Fibroblast of the aortic adventitia (primary cell): ENCODE measurements around the gene ITSN1. TPM values are rescaled to one million over a fixed set of nuclear protein-coding genes. Genes with fewer than 3 reads are reported as not detected.

Experiments used
- DNase-seq: peaks from one replicate; pipeline ENCODE4 v3.0.0-alpha.2; 2010; ENCODE audit warnings: low read depth
- H3K4me3 ChIP-seq: 2 replicates; pipeline ENCODE4 v1.5.1; 2011; ENCODE audit warnings: low read depth, mild to moderate bottlenecking, control low read depth, low read length, moderate library complexity
- CTCF ChIP-seq: IDR thresholded peaks from 2 replicates; pipeline ENCODE4 v1.5.1; 2011; ENCODE audit warnings: mild to moderate bottlenecking, low read length, control low read depth, inconsistent platforms; ENCODE audit not compliant: insufficient read depth
- total RNA-seq: library from RNA; depleted of rRNA; stranded (reverse); fragments of >200 nt; gene quantifications from 2 replicates; pipeline ENCODE4 v1.2.3, GENCODE V29; 2012; ENCODE audit warnings: low replicate concordance

ITSN1 gene
- total RNA-seq, 1 donor: 35.0 TPM

- DNase-seq: peak; percentile 92
- peak overlapping the region; percentile 19 for H3K4me3 ChIP-seq
- TF ChIP-seq CTCF: no peak
Measured at GRCh38 chr21:33884376-33885171, 242.3 kb downstream of the ITSN1 start.

DNA sequence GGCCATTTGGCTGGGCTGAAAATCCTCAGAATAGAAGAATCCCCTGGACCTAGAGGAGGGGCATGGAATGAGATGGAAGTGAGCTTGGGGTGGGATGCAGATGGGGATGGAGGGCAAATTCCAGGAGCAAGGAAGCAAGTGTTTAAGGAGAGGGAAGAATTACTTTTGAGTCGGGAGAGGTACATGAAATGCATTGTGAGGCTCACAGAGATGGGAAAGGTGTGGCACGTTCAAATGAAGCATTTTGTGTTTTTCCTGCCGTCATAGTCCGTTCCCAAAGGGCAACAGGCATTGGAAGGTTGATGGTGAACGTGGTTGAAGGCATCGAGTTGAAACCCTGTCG, 242.8 kb downstream of the ITSN1 start:
- no peak for TF ChIP-seq CTCF
- H3K4me3 ChIP-seq: no peak overlapping the region
- DNase-seq: no peak

DNA sequence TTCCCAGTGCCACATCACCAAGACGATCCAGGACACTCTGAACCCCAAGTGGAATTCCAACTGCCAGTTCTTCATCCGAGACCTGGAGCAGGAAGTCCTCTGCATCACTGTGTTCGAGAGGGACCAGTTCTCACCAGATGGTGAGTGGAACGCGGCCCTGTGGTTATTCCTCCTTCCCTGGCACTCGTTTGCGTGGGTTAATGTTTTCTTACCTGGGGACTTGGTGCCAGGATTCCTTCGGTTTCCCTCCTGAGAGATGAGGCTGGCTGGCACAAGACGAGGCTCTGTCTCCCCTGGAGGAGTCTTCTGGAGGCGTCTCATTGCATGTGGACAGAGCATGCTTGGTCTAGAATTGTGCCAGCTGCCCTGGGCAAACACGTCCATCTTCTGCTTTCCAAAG, 244.0 kb downstream of the ITSN1 start:
- no peak for DNase-seq
- no peak for TF ChIP-seq CTCF
- no peak overlapping the region for H3K4me3 ChIP-seq

- TF ChIP-seq CTCF: no peak
- H3K4me3 ChIP-seq: no peak overlapping the region
- DNase-seq: no peak
Measured at GRCh38 chr21:33890187-33890586, 247.9 kb downstream of the ITSN1 start.

GRCh38 chr21:33892853-33893252, 250.6 kb downstream of the ITSN1 start:
- no peak overlapping the region for H3K4me3 ChIP-seq
- no peak for DNase-seq
- TF ChIP-seq CTCF: no peak

GRCh38 chr21:33893917-33894316, 251.6 kb downstream of the ITSN1 start:
- H3K4me3 ChIP-seq: no peak overlapping the region
- TF ChIP-seq CTCF: no peak
- no peak for DNase-seq

- peak; percentile 89 for DNase-seq
- TF ChIP-seq CTCF: peak; percentile 91
- peak overlapping the region; percentile 57 for H3K4me3 ChIP-seq
Measured at GRCh38 chr21:33894736-33895288, 252.5 kb downstream of the ITSN1 start.
